HEK293 (cell line): ENCODE data around the gene EMB.
"Not testable (repeated sequence)": the region's sequence is repeated elsewhere in the genome, so short reads cannot be mapped to it uniquely, and the experiment has no call there.

Experiments
- CTCF ChIA-PET: fragments of 350-600 bp; formaldehyde crosslinking; extraction: SDS; loops from one replicate; lab custom pipeline; 2021; ENCODE audit warnings: antibody characterized with exemption; lab: Yijun Ruan, JAX
- POLR2A ChIA-PET: fragments of 300-600 bp; formaldehyde crosslinking; extraction: SDS; loops from one replicate; lab custom pipeline; 2020; ENCODE audit warnings: antibody characterized with exemption, inconsistent platforms; lab: Yijun Ruan, JAX
- H3K27ac ChIP-seq: fragments of 200-500 bp; sonication (Bioruptor generic); 2 replicates; pipeline ENCODE4 v1.5.1; 2014; ENCODE audit warnings: low read depth, low read length, control low read depth, inconsistent platforms; ENCODE audit errors: extremely low read depth
- H3K36me3 ChIP-seq, 2 experiments: fragments of 200-500 bp in 1 of 2; sonication (Bioruptor generic) in 1 of 2; 1 replicate in 1 of 2; 2 replicates in 1 of 2; pipeline ENCODE4 v1.5.1; 2014 to 2017; ENCODE audit warnings: inconsistent platforms in 2 of 2, low read length in 2 of 2; ENCODE audit not compliant: control insufficient read depth in 2 of 2, insufficient read depth in 1 of 2
- H3K4me1 ChIP-seq: fragments of 200-500 bp; sonication (Bioruptor generic); 2 replicates; pipeline ENCODE4 v1.5.1; 2014; ENCODE audit warnings: mild to moderate bottlenecking, low read length, inconsistent platforms; ENCODE audit not compliant: control insufficient read depth, insufficient read depth
- H3K4me3 ChIP-seq: 2 replicates; pipeline ENCODE4 v1.5.1; 2011; ENCODE audit warnings: low read depth, mild to moderate bottlenecking, control low read depth, low read length, moderate library complexity
- H3K9me3 ChIP-seq: fragments of 200-500 bp; sonication (Bioruptor generic); 2 replicates; pipeline ENCODE4 v1.5.1; 2014; ENCODE audit warnings: low read depth, low read length, inconsistent platforms; ENCODE audit not compliant: control insufficient read depth, insufficient read depth
- KLF7 ChIP-seq: fragments of 450-650 bp; formaldehyde crosslinking; IDR thresholded peaks from 2 replicates; pipeline ENCODE4 v1.5.1; 2016; ENCODE audit warnings: missing biosample characterization, missing genetic modification characterization, borderline replicate concordance
- OVOL3 ChIP-seq: fragments of 450-650 bp; formaldehyde crosslinking; IDR thresholded peaks from 2 replicates; pipeline ENCODE4 v1.5.1; 2016; ENCODE audit warnings: missing biosample characterization, missing genetic modification characterization
- PRDM1 ChIP-seq: fragments of 450-650 bp; formaldehyde crosslinking; IDR thresholded peaks from 2 replicates; pipeline ENCODE4; 2016; ENCODE audit warnings: missing biosample characterization, missing genetic modification characterization
- REPIN1 ChIP-seq: fragments of 450-650 bp; formaldehyde crosslinking; IDR thresholded peaks from 2 replicates; pipeline ENCODE4 v1.5.1; 2017; ENCODE audit warnings: missing biosample characterization, missing genetic modification characterization, low read depth
- SP7 ChIP-seq: fragments of 450-650 bp; formaldehyde crosslinking; IDR thresholded peaks from 2 replicates; pipeline ENCODE4 v1.5.1; 2016; ENCODE audit warnings: missing biosample characterization, missing genetic modification characterization
- ZFP37 ChIP-seq: fragments of 450-650 bp; formaldehyde crosslinking; IDR thresholded peaks from 2 replicates; pipeline ENCODE4 v1.5.1; 2016; ENCODE audit warnings: missing biosample characterization, missing genetic modification characterization
- ZNF423 ChIP-seq: fragments of 450-650 bp; formaldehyde crosslinking; IDR thresholded peaks from 2 replicates; pipeline ENCODE4 v1.5.1; 2016; ENCODE audit warnings: missing biosample characterization, missing genetic modification characterization
- ZNF561 ChIP-seq: fragments of 450-650 bp; IDR thresholded peaks from 2 replicates; pipeline ENCODE4 v1.5.1; 2018; ENCODE audit warnings: missing biosample characterization, missing genetic modification characterization, borderline replicate concordance
- ZNF585B ChIP-seq: fragments of 450-650 bp; formaldehyde crosslinking; IDR thresholded peaks from 2 replicates; pipeline ENCODE4 v1.5.1; 2016; ENCODE audit warnings: missing biosample characterization, missing genetic modification characterization
- ZNF623 ChIP-seq: fragments of 450-650 bp; formaldehyde crosslinking; IDR thresholded peaks from 2 replicates; pipeline ENCODE4 v1.5.1; 2016; ENCODE audit warnings: missing biosample characterization, missing genetic modification characterization
- ZNF777 ChIP-seq: fragments of 450-650 bp; formaldehyde crosslinking; IDR thresholded peaks from 2 replicates; pipeline ENCODE4 v1.5.1; 2017; ENCODE audit warnings: missing biosample characterization, missing genetic modification characterization, borderline replicate concordance
- ZNF830 ChIP-seq: fragments of 450-650 bp; IDR thresholded peaks from 2 replicates; pipeline ENCODE4 v1.5.0; 2018; ENCODE audit warnings: missing biosample characterization, missing genetic modification characterization, low read depth, mild to moderate bottlenecking, moderate library complexity
- TF ChIP-seq, protein P1 (sequence below): fragments of 450-650 bp; formaldehyde crosslinking; IDR thresholded peaks from 2 replicates; pipeline ENCODE4 v1.5.1; 2017; ENCODE audit warnings: missing biosample characterization, missing genetic modification characterization
- TF ChIP-seq, protein P2 (sequence below): fragments of 450-650 bp; formaldehyde crosslinking; IDR thresholded peaks from 2 replicates; pipeline ENCODE4 v1.5.1; 2017; ENCODE audit warnings: missing biosample characterization, missing genetic modification characterization
- TF ChIP-seq, protein P3 (sequence below): fragments of 450-650 bp; formaldehyde crosslinking; IDR thresholded peaks from 2 replicates; pipeline ENCODE4 v1.5.1; 2016; ENCODE audit warnings: missing biosample characterization, missing genetic modification characterization

Gene EMB

DNA sequence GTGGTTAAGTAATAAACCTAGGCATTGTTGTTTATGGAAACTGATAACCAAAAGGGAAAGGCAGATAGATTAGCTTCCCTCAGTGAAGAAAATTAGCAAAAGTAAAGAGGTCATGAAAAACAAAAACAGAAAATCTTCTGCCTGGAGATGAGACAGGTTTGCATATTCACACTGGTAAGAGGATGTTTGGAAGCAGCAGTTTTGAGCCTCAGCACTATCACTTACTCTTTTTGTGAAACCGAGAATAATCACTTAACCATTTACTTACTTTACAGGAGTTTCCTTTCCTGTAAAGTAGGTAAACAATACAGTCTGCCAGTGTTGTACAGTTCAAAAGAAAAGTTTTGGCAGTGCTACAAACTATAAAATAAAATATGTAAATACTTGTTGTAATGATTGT, 35.5 kb upstream of the EMB start:
- Histone ChIP-seq H3K36me3 (no peaks in the 10 kb centered on the region), H3K9me3 (no peaks in the 10 kb centered on the region), H3K4me1 (no peaks in the 10 kb centered on the region), H3K4me3 (no peak overlapping the region), H3K27ac (no peak overlapping the region)
- TF ChIP-seq, protein P1, sequence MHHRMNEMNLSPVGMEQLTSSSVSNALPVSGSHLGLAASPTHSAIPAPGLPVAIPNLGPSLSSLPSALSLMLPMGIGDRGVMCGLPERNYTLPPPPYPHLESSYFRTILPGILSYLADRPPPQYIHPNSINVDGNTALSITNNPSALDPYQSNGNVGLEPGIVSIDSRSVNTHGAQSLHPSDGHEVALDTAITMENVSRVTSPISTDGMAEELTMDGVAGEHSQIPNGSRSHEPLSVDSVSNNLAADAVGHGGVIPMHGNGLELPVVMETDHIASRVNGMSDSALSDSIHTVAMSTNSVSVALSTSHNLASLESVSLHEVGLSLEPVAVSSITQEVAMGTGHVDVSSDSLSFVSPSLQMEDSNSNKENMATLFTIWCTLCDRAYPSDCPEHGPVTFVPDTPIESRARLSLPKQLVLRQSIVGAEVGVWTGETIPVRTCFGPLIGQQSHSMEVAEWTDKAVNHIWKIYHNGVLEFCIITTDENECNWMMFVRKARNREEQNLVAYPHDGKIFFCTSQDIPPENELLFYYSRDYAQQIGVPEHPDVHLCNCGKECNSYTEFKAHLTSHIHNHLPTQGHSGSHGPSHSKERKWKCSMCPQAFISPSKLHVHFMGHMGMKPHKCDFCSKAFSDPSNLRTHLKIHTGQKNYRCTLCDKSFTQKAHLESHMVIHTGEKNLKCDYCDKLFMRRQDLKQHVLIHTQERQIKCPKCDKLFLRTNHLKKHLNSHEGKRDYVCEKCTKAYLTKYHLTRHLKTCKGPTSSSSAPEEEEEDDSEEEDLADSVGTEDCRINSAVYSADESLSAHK (tag by site-specific recombination) = no peak
- TF ChIP-seq ZFP37 (tag by site-specific recombination) = no peak
- POLR2A ChIA-PET = no interaction called here
- CTCF ChIA-PET = interaction anchor here (0.7 kb wide), 1 partner anchor 231 kb away, joined by 4 read pairs; no protein-coding TSS in a partner anchor

DNA sequence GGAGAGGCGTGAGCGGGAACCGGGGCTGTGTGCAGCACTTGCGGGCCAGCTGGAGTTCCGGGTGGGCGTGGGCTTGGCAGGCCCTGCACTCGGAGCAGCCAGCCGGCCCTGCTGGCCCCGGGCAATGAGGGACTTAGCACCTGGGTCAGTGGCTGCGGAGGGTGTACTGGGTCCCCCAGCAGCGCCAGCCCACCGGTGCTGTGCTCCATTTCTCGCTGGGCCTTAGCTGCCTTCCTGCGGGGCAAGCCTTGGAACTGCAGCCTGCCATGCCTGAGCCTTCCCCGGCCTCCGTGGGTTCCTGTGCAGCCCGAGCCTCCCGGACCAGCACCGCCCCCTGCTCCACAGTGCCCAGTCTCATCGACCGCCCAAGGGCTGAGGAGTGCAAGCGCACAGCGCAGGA, 23.9 kb upstream of the EMB start:
- H3K4me3 ChIP-seq, POLR2A ChIA-PET, H3K36me3 ChIP-seq, CTCF ChIA-PET, H3K4me1 ChIP-seq, H3K27ac ChIP-seq, H3K9me3 ChIP-seq: not testable (repeated sequence)

DNA sequence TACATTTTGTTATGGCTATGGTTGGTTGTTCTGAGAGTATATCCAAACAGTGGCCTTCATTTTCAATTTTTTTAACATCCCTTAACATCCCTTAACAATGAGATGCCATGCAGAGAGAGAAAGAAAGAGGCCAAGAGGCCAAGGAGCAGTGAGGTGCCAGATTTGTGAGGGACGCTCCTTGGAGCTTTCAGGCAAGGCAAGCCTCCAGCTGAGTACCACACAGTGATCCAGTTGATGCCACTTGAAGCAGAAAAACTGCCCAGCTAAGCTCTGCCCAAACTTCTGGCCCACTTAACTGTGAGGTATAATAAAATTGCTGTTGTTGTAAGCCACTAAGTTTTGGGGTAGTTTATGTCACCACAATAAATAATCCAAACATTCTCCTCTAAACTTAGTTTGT, 22.6 kb upstream of the EMB start:
- H3K36me3 ChIP-seq = no peaks in the 10 kb centered on the region
- TF ChIP-seq ZNF423 (tag by site-specific recombination) = no peak
- TF ChIP-seq OVOL3 (tag by site-specific recombination) = no peak
- no peak for TF ChIP-seq KLF7
- no peak for TF ChIP-seq ZNF777 (tag by site-specific recombination)
- TF ChIP-seq, protein P2, sequence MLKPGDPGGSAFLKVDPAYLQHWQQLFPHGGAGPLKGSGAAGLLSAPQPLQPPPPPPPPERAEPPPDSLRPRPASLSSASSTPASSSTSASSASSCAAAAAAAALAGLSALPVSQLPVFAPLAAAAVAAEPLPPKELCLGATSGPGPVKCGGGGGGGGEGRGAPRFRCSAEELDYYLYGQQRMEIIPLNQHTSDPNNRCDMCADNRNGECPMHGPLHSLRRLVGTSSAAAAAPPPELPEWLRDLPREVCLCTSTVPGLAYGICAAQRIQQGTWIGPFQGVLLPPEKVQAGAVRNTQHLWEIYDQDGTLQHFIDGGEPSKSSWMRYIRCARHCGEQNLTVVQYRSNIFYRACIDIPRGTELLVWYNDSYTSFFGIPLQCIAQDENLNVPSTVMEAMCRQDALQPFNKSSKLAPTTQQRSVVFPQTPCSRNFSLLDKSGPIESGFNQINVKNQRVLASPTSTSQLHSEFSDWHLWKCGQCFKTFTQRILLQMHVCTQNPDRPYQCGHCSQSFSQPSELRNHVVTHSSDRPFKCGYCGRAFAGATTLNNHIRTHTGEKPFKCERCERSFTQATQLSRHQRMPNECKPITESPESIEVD (tag by site-specific recombination) = no peak
- no peak for TF ChIP-seq ZNF585B (tag by site-specific recombination)
- no peak for TF ChIP-seq ZNF561 (tag by site-specific recombination)
- no peak for TF ChIP-seq PRDM1
- TF ChIP-seq REPIN1 (tag by site-specific recombination) = no peak
- TF ChIP-seq ZNF830 = no peak
- TF ChIP-seq, protein P3, sequence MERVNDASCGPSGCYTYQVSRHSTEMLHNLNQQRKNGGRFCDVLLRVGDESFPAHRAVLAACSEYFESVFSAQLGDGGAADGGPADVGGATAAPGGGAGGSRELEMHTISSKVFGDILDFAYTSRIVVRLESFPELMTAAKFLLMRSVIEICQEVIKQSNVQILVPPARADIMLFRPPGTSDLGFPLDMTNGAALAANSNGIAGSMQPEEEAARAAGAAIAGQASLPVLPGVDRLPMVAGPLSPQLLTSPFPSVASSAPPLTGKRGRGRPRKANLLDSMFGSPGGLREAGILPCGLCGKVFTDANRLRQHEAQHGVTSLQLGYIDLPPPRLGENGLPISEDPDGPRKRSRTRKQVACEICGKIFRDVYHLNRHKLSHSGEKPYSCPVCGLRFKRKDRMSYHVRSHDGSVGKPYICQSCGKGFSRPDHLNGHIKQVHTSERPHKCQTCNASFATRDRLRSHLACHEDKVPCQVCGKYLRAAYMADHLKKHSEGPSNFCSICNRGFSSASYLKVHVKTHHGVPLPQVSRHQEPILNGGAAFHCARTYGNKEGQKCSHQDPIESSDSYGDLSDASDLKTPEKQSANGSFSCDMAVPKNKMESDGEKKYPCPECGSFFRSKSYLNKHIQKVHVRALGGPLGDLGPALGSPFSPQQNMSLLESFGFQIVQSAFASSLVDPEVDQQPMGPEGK (tag by site-specific recombination) = no peak
- TF ChIP-seq SP7 = no peak
- TF ChIP-seq ZNF623 (tag by site-specific recombination) = no peak
- H3K27ac ChIP-seq = no peak overlapping the region
- H3K4me1 ChIP-seq = peaks cover 2% of the 10 kb centered on the region; the same call in 1 of the 2 replicates
- no peaks in the 10 kb centered on the region for H3K9me3 ChIP-seq
- ChIA-PET CTCF (interaction anchor here (1.1 to 1.2 kb wide), 2 partner anchors 50 to 288 kb away, joined by 3 read pairs; no protein-coding TSS in a partner anchor), POLR2A (no interaction called here)
- no peak overlapping the region for H3K4me3 ChIP-seq
